ENCODE results near the gene MYOF.

DNA sequence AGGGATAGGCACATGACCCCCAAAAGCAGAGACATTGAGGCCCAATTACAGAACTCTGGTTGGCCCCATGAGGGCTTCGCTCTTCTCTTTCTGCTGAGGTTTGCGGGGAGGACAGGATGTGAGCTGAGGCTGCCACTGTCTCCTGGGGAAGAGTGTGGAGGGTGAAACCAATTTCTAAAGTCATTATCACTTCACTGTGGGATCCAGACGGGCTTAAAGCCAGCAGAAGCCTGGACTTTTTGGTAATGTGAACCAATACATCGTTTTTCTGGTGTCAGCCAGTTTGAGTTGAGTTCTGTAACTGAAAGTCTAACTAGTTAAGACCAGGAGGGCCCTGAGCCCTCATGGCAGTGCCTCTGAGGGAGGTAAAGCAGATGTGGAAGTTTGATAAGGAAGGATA, 163.0 kb downstream of the MYOF start:
- TF ChIP-seq, protein P1, sequence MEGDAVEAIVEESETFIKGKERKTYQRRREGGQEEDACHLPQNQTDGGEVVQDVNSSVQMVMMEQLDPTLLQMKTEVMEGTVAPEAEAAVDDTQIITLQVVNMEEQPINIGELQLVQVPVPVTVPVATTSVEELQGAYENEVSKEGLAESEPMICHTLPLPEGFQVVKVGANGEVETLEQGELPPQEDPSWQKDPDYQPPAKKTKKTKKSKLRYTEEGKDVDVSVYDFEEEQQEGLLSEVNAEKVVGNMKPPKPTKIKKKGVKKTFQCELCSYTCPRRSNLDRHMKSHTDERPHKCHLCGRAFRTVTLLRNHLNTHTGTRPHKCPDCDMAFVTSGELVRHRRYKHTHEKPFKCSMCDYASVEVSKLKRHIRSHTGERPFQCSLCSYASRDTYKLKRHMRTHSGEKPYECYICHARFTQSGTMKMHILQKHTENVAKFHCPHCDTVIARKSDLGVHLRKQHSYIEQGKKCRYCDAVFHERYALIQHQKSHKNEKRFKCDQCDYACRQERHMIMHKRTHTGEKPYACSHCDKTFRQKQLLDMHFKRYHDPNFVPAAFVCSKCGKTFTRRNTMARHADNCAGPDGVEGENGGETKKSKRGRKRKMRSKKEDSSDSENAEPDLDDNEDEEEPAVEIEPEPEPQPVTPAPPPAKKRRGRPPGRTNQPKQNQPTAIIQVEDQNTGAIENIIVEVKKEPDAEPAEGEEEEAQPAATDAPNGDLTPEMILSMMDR (conservative IDR thresholded peaks at IDR 0.05 in 1 of 2, IDR thresholded peaks at IDR 0.05 in 1 of 2; ENCODE audit: extremely low read depth in 1 of 2, insufficient read depth in 1 of 2, low read depth in 1 of 2, low read length in 2 of 2): no peak
- TF ChIP-seq EZH2 (IDR thresholded peaks at IDR 0.05; ENCODE audit: borderline replicate concordance, low read length): no peak
